GM12872 (cell line): ENCODE results near the gene NRL.

Source experiments
- TF ChIP-seq, protein P1 (sequence below): IDR thresholded peaks from 3 replicates; pipeline ENCODE4 v1.5.1; 2011; ENCODE audit warnings: low read depth, mild to moderate bottlenecking, low read length, moderate library complexity; ENCODE audit not compliant: insufficient read depth

Gene NRL

DNA sequence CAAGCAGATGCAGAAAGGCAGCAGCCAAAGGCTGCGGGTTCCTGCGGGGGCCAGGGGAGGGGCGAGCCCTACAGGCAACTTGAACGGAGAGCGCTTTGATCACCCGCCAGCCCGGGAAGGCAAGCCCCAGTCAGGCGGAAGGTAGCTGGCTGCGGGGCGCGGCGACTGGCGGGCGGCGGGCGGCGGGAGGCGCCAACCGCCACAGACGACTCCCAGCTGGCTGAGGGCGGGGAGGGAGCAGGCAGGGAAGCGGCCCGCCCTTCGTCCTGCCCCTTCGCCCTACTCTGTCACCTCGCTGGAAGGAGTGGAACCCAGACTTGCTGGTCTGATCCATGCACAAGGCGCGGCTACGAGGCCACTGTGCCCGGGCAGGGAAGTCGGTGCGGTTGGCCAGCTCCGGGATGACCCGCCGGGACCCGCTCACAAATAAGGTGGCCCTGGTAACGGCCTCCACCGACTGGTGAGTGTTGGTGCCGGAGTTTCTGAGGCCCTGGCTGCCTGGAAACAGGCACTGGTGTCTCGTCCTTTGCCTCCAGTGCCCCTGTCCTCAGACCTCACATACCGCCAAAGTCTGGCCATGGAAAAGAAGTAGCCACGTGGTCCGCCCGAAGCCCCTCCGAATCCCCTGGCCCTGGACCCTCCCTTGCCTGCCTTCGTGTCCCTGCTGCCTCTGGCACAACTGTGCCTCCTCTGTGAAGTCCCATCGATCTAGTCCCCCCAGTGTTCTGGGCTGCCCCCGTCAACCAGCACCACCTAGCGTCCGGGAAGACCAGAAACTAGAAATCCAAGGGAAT lies 78.4 kb downstream of the NRL start:
- TF ChIP-seq, protein P1, sequence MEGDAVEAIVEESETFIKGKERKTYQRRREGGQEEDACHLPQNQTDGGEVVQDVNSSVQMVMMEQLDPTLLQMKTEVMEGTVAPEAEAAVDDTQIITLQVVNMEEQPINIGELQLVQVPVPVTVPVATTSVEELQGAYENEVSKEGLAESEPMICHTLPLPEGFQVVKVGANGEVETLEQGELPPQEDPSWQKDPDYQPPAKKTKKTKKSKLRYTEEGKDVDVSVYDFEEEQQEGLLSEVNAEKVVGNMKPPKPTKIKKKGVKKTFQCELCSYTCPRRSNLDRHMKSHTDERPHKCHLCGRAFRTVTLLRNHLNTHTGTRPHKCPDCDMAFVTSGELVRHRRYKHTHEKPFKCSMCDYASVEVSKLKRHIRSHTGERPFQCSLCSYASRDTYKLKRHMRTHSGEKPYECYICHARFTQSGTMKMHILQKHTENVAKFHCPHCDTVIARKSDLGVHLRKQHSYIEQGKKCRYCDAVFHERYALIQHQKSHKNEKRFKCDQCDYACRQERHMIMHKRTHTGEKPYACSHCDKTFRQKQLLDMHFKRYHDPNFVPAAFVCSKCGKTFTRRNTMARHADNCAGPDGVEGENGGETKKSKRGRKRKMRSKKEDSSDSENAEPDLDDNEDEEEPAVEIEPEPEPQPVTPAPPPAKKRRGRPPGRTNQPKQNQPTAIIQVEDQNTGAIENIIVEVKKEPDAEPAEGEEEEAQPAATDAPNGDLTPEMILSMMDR = peak; percentile 74

- TF ChIP-seq, protein P1 = no peak
Measured at GRCh38 chr14:24032727-24033418, 81.9 kb downstream of the NRL start.
